Tibial artery (tissue), 4 donors: Measurements from ENCODE around the gene CERS1.

Experiments
- DNase-seq, 2 donors: peaks; one replicate each; pipeline ENCODE4 v3.0.0-alpha.2; 2019
- H3K27ac ChIP-seq, 2 donors: fragments of 200-600 bp; sonication (generic) in 1 of 2; 1 replicate in 1 of 2; 2 replicates in 1 of 2; pipeline ENCODE4 v1.5.1; 2018 to 2019; ENCODE audit warnings: mild to moderate bottlenecking in 1 of 2
- H3K27me3 ChIP-seq, 2 donors: fragments of 200-600 bp; sonication (generic) in 1 of 2; one replicate each; pipeline versions ENCODE4 v1.5.1 to v1.6.0; 2016 to 2019
- H3K36me3 ChIP-seq, 3 donors: fragments of 200-600 bp; sonication (generic) in 2 of 3; one replicate each; pipeline ENCODE4 v1.5.1; 2016 to 2019; ENCODE audit warnings: mild to moderate bottlenecking in 2 of 3
- H3K4me1 ChIP-seq, 4 donors: fragments of 200-600 bp; sonication (generic) in 2 of 4; 1 replicate in 3 of 4; 2 replicates in 1 of 4; pipeline ENCODE4 v1.5.1; 2016 to 2019
- H3K4me3 ChIP-seq, 2 donors: fragments of 200-600 bp; sonication (generic) in 1 of 2; 1 replicate in 1 of 2; 2 replicates in 1 of 2; pipeline ENCODE4 v1.5.1; 2018 to 2019; ENCODE audit warnings: mild to moderate bottlenecking in 2 of 2
- H3K9me3 ChIP-seq, 3 donors: fragments of 200-600 bp; sonication (generic) in 1 of 3; one replicate each; pipeline ENCODE4 v1.5.1; 2016 to 2019
- intact Hi-C: fragments of 100-400 bp; cut with DNase I; formaldehyde crosslinking; loops from one replicate; pipeline ENCODE4 v1.15.0; 2023; ENCODE audit warnings: low total_unique reads
- TF ChIP-seq, protein P1 (sequence below), 2 experiments: fragments of 200-600 bp in 1 of 2; fragments of 450-650 bp in 1 of 2; IDR thresholded peaks; one replicate each; pipeline ENCODE4 v1.5.1; 2017 to 2019; ENCODE audit warnings: antibody characterized with exemption in 2 of 2, mild to moderate bottlenecking in 1 of 2, moderate library complexity in 1 of 2

The CERS1 gene

DNA sequence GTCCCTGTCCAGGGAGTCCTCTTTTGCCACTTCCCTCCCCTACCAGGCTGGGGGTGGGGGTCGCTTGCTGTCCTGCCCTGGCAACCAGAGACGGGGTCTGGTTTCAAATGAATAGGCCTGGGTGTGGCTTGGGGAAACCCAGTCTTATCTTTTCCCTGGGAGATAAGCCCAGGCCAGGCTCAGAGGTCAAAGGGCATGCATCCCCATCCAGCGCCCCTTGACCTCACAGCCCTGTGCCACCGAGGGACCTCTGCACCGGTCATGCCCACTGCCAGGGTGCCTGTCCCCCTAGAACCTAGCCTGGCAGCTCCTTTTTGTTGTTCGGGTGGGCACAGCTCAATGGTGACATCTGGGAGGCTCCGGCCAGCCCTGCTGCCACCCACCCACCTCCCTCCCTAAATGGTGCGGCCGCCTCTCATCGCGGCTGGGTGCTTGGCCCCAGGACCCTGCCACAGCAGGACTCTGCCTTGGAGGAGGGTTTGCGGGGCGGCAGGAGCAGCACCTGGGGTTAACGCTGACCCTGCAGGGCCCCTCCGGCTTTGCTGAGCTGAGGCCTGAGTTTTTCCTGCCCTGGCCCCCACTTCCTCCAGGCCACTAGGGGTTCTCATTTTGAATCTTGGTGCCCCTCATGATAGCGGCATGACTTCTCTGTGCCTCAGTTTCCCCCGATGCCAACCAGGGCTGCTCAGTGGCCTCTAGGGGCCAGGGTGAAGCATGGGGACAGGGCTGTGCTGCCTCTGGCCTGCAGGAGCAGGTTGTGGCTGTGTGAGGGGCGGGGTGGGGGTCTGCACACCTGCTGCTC lies 2.9 kb upstream of the CERS1 start:
- no peak overlapping the region for H3K4me3 ChIP-seq
- DNase-seq: peak in 1 of 2 donors; percentile 65
- H3K27ac ChIP-seq: no peak overlapping the region
- peaks cover 0 to 50% of the 10 kb centered on the region in 2 donors for H3K27me3 ChIP-seq
- TF ChIP-seq, protein P1, sequence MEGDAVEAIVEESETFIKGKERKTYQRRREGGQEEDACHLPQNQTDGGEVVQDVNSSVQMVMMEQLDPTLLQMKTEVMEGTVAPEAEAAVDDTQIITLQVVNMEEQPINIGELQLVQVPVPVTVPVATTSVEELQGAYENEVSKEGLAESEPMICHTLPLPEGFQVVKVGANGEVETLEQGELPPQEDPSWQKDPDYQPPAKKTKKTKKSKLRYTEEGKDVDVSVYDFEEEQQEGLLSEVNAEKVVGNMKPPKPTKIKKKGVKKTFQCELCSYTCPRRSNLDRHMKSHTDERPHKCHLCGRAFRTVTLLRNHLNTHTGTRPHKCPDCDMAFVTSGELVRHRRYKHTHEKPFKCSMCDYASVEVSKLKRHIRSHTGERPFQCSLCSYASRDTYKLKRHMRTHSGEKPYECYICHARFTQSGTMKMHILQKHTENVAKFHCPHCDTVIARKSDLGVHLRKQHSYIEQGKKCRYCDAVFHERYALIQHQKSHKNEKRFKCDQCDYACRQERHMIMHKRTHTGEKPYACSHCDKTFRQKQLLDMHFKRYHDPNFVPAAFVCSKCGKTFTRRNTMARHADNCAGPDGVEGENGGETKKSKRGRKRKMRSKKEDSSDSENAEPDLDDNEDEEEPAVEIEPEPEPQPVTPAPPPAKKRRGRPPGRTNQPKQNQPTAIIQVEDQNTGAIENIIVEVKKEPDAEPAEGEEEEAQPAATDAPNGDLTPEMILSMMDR (IDR thresholded peaks at IDR 0.05): no peak
- H3K9me3 ChIP-seq: no peaks in the 10 kb centered on the region
- peaks cover 26 to 57% (median 44%) of the 10 kb centered on the region in 3 donors for H3K36me3 ChIP-seq
- intact Hi-C loops: no loop called here
- peaks cover 0 to 26% (median 24%) of the 10 kb centered on the region in 4 donors for H3K4me1 ChIP-seq

DNA sequence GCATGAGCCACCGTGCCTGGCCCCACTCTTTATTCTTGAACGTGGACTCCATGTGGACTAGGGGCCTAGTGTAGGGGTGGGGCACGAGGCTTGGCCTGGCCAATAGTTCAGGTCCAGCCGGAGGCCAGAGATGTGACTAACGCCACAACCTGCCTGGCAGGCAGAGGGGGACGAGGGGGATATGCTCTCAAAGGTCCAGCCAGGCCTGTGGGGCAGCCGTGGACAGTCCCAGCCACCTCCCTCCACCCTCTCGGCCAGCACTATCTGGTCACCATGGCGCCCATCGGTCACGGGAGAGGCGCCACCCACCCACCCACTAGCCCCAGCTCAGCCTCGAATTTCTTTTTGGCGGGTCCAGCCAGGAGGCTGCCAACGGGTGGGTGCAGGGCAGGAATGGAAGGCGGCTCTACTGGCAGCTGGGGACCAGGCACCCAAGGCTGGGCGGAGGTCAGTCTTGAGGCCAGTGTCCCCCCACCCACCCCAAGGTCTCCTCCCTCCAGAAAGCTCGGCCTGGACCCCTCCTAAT lies 2.2 kb upstream of the CERS1 start:
- no peak overlapping the region for H3K4me3 ChIP-seq
- intact Hi-C loops: no loop called here
- TF ChIP-seq, protein P1 (IDR thresholded peaks at IDR 0.05): no peak

DNA sequence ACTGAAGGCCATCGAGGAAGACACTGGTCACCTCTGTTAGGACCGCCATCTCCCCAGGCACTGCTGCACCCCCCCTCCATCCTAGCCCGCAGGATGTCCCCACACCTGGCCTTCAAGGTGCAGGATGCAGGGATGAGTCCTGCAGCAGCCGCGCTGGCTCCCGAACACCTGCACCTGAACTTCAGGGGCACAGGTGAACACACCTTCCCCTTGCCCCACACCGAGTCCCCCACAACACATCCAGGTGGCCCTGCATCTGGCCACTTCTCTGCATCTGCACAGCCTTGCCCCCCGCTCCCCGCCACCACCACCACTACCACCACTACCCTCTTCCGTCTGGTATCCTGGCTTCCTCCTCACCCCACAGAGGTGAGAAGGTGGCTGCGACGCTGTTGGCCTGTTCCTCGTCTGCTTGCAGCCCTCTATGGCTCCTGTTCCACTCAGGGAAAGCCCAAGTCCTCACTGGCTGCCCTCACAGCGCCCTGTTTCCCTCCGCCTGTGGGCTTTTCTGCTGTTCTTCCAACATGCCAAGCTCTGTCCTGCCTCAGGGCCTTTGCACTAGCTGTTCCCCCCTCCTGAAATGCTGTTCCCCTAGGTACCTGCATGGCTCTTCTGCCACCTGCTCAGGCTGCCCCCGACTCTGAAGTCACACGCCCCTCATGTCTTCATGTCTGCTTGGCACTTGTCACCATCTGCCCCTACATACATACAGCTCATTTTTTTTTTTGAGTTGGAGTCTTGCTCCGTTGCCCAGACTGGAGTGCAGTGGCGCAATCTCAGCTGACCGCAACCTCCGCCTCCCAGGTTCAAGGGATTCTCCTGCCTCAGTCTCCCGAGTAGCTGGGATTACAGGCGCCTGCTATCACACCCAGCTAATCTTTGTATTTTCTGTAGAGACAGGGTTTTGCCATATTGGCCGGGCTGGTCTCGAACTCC lies 1.4 kb upstream of the CERS1 start:
- Histone ChIP-seq H3K27ac (no peak overlapping the region), H3K9me3 (no peaks in the 10 kb centered on the region), H3K27me3 (peaks cover 0 to 58% of the 10 kb centered on the region in 2 donors), H3K4me1 (peaks cover 0 to 26% (median 24%) of the 10 kb centered on the region in 4 donors), H3K4me3 (no peak overlapping the region), H3K36me3 (peaks cover 21 to 43% (median 34%) of the 10 kb centered on the region in 3 donors)
- DNase-seq: no peak
- TF ChIP-seq, protein P1 (IDR thresholded peaks at IDR 0.05): no peak
- intact Hi-C loops: no loop called here

More for the DNA sequence above, 2.2 kb upstream of the CERS1 start:
- DNase-seq: peak in 1 of 2 donors; percentile 61
- H3K36me3 ChIP-seq: peaks cover 23 to 50% (median 38%) of the 10 kb centered on the region in 3 donors
- no peak overlapping the region for H3K27ac ChIP-seq
- peaks cover 0 to 57% of the 10 kb centered on the region in 2 donors for H3K27me3 ChIP-seq
- peaks cover 0 to 26% (median 24%) of the 10 kb centered on the region in 4 donors for H3K4me1 ChIP-seq
- H3K9me3 ChIP-seq: no peaks in the 10 kb centered on the region

DNA sequence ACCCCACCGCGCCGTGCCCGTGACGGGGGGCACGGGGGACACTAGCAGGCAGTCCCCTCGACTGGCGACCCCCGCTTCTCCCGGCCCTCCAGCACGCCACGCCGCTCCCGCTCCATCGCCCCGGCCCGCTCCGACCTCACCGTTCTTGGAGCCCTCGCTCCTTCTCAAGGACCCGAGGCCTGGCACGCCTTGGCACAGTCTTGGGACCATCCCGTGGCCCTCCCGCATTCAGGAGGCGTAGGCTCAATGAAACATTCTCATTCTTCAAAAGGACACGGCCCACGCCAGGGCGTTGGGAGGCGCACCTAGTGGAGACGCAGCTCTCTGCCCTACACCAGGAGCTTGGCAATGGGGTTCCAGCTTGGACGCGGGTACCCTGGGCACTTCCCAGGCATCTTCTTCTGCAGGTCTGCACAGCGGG lies 473 bp upstream of the CERS1 start:
- H3K36me3 ChIP-seq: peaks cover 20 to 33% (median 31%) of the 10 kb centered on the region in 3 donors
- no peak overlapping the region for H3K27ac ChIP-seq
- peaks cover 0 to 58% of the 10 kb centered on the region in 2 donors for H3K27me3 ChIP-seq
- DNase-seq: peak in 1 of 2 donors; percentile 61
- peak overlapping the region in 1 of 2 donors; percentile 20 for H3K4me3 ChIP-seq
- H3K4me1 ChIP-seq: peaks cover 0 to 26% (median 24%) of the 10 kb centered on the region in 4 donors
- H3K9me3 ChIP-seq: no peaks in the 10 kb centered on the region
- TF ChIP-seq, protein P1 (IDR thresholded peaks at IDR 0.05): no peak
- intact Hi-C loops: no loop called here
